Thoracic aorta (tissue), 2 donors: ENCODE measurements around the gene TARDBP. TPM values are rescaled to one million over a fixed set of nuclear protein-coding genes. Genes with fewer than 3 reads are reported as not detected.
"Not testable (repeated sequence)": the region's sequence is repeated elsewhere in the genome, so short reads cannot be mapped to it uniquely, and the experiment has no call there.

Experiments
- ATAC-seq: fragments of 150-250 bp; one replicate; pipeline ENCODE4 v1.8.0; 2017; ENCODE audit warnings: low read depth; ENCODE audit not compliant: insufficient number of reproducible peaks, low FRiP score
- DNase-seq: peaks from one replicate; pipeline ENCODE4 v3.0.0-alpha.2; 2020; ENCODE audit warnings: low spot score
- H3K27ac ChIP-seq, 2 donors: fragments of 200-600 bp; sonication (generic); 1 replicate in 1 of 2; 2 replicates in 1 of 2; pipeline ENCODE4 v1.5.1; 2016; ENCODE audit warnings: mild to moderate bottlenecking in 2 of 2, moderate library complexity in 2 of 2
- H3K27me3 ChIP-seq: fragments of 200-600 bp; sonication (generic); replicated peaks from 2 replicates; pipeline ENCODE4 v1.6.0; 2016; ENCODE audit warnings: mild to moderate bottlenecking; ENCODE audit not compliant: insufficient read depth
- H3K36me3 ChIP-seq: fragments of 200-600 bp; sonication (generic); one replicate; pipeline ENCODE4 v1.5.1; 2016
- H3K4me1 ChIP-seq, 2 donors: fragments of 200-600 bp; sonication (generic); 1 replicate in 1 of 2; 2 replicates in 1 of 2; pipeline versions ENCODE4 v1.5.1 to v1.6.0; 2016; ENCODE audit warnings: low read depth in 2 of 2, mild to moderate bottlenecking in 1 of 2; ENCODE audit not compliant: control insufficient read depth in 1 of 2
- H3K4me3 ChIP-seq: fragments of 200-600 bp; sonication (generic); 2 replicates; pipeline ENCODE4 v1.5.1; 2016; ENCODE audit warnings: mild to moderate bottlenecking
- H3K9me3 ChIP-seq: fragments of 200-600 bp; sonication (generic); 2 replicates; pipeline ENCODE4 v1.5.1; 2016
- CTCF ChIP-seq: fragments of 200-600 bp; sonication (generic); IDR thresholded peaks from one replicate; pipeline ENCODE4 v1.5.1; 2019; ENCODE audit warnings: antibody characterized with exemption
- total RNA-seq, 2 donors: library from RNA; depleted of rRNA; stranded (reverse); fragments of >200 nt; gene quantifications; one replicate each; pipeline versions ENCODE4 v1.1.0 to v1.2.3, GENCODE V29; 2016

TARDBP gene
- total RNA-seq, 2 donors from 2014 or later = 57.3 to 229 TPM

GRCh38 chr1:11046625-11047365 lies 34.3 kb downstream of the TARDBP start, which contains the start of gene MASP2:
TSS of gene MASP2 (minus strand) at chr1:11047239. CDS start at chr1:11047207, 32 bp downstream.
- ATAC-seq (no peak), DNase-seq (no peak)
- H3K9me3 ChIP-seq = no peaks in the 10 kb centered on the region
- H3K36me3 ChIP-seq = no peaks in the 10 kb centered on the region
- H3K27ac ChIP-seq = no peak within 1 kb of the TSS
- H3K27me3 ChIP-seq = no peaks in the 10 kb centered on the region
- no peak within 1 kb of the TSS for H3K4me3 ChIP-seq
- H3K4me1 ChIP-seq = no peaks in the 10 kb centered on the region
- TF ChIP-seq CTCF = no peak

GRCh38 chr1:11051121-11051520 lies 38.7 kb downstream of the TARDBP start:
- H3K27ac ChIP-seq, DNase-seq, H3K9me3 ChIP-seq, H3K4me3 ChIP-seq, H3K4me1 ChIP-seq, H3K36me3 ChIP-seq, ATAC-seq, H3K27me3 ChIP-seq: not testable (repeated sequence)

- Histone ChIP-seq H3K4me3 (no peak overlapping the region), H3K27me3 (no peaks in the 10 kb centered on the region), H3K36me3 (peaks cover 11% of the 10 kb centered on the region), H3K9me3 (no peaks in the 10 kb centered on the region), H3K27ac (no peak overlapping the region), H3K4me1 (no peaks in the 10 kb centered on the region)
- no peak for TF ChIP-seq CTCF
- no peak for ATAC-seq
- DNase-seq = no peak
Observed at GRCh38 chr1:11051781-11052511, 39.5 kb downstream of the TARDBP start.

- Histone ChIP-seq H3K4me1 (no peaks in the 10 kb centered on the region), H3K27ac (no peak overlapping the region), H3K27me3 (no peaks in the 10 kb centered on the region), H3K9me3 (no peaks in the 10 kb centered on the region), H3K4me3 (no peak overlapping the region), H3K36me3 (peaks cover 11% of the 10 kb centered on the region)
- DNase-seq (no peak), ATAC-seq (no peak)
- no peak for TF ChIP-seq CTCF
Observed at GRCh38 chr1:11052839-11053757, 40.6 kb downstream of the TARDBP start.

- H3K36me3 ChIP-seq = peaks cover 11% of the 10 kb centered on the region
- peaks cover 0 to 3% of the 10 kb centered on the region in 2 donors for H3K4me1 ChIP-seq
- DNase-seq = no peak
- TF ChIP-seq CTCF = no peak
- no peak overlapping the region for H3K4me3 ChIP-seq
- no peaks in the 10 kb centered on the region for H3K9me3 ChIP-seq
- H3K27ac ChIP-seq = no peak overlapping the region
- no peaks in the 10 kb centered on the region for H3K27me3 ChIP-seq
- no peak for ATAC-seq
Observed at GRCh38 chr1:11053758-11054137, 41.3 kb downstream of the TARDBP start.
